SU-DHL-6 (cell line): ENCODE data around the gene CTBP1.

Source experiments
- EZH2phosphoT487 ChIP-seq: fragments of 200-600 bp; sonication (generic), shearing (Covaris generic); conservative IDR thresholded peaks from 2 replicates; pipeline ENCODE4 v1.6.1; 2018; ENCODE audit warnings: mild to moderate bottlenecking, antibody characterized with exemption, low read length, moderate library complexity, mixed read lengths
- TF ChIP-seq, protein P1 (sequence below): fragments of 200-600 bp; sonication (generic); IDR thresholded peaks from one replicate; pipeline ENCODE4 v1.5.1; 2017; ENCODE audit warnings: antibody characterized with exemption, mild to moderate bottlenecking, low read length, moderate library complexity; ENCODE audit not compliant: insufficient read depth, poor library complexity, severe bottlenecking

DNA sequence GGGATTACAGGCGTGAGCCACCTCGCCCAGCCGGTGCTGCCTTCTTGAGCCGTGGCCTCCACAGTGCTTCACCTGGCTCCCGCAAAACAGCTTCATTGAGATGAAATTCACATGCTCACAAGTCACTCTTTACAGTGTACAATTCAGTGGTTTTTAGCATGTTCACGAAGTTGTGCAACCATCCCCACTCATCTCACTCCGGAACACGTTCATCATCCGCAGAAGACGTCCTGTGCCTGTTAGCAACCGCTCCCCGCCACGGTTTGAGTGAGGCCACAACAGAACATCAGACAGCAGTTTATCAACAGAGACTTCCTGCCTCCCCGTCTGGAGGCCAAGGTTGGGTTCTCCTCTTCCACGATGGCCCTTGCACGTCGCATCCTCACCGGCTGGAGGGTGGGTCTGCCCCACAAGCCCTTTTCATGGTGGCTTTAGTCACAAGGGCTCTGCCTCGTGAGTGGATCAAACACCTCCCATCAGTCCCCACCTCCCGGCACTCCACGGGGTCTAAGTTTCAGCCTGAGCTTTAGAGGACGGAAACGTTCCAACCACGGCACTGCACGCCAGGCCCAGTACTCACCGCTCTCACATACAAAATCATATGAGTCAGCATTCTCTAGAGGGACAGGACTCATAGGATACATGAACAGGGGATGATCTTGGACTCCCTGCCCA, 46.9 kb downstream of the CTBP1 start:
- TF ChIP-seq, protein P1, sequence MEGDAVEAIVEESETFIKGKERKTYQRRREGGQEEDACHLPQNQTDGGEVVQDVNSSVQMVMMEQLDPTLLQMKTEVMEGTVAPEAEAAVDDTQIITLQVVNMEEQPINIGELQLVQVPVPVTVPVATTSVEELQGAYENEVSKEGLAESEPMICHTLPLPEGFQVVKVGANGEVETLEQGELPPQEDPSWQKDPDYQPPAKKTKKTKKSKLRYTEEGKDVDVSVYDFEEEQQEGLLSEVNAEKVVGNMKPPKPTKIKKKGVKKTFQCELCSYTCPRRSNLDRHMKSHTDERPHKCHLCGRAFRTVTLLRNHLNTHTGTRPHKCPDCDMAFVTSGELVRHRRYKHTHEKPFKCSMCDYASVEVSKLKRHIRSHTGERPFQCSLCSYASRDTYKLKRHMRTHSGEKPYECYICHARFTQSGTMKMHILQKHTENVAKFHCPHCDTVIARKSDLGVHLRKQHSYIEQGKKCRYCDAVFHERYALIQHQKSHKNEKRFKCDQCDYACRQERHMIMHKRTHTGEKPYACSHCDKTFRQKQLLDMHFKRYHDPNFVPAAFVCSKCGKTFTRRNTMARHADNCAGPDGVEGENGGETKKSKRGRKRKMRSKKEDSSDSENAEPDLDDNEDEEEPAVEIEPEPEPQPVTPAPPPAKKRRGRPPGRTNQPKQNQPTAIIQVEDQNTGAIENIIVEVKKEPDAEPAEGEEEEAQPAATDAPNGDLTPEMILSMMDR: no peak
- TF ChIP-seq EZH2phosphoT487: no peak
